ENCODE results near the gene PDLIM7.

PDLIM7 gene

DNA sequence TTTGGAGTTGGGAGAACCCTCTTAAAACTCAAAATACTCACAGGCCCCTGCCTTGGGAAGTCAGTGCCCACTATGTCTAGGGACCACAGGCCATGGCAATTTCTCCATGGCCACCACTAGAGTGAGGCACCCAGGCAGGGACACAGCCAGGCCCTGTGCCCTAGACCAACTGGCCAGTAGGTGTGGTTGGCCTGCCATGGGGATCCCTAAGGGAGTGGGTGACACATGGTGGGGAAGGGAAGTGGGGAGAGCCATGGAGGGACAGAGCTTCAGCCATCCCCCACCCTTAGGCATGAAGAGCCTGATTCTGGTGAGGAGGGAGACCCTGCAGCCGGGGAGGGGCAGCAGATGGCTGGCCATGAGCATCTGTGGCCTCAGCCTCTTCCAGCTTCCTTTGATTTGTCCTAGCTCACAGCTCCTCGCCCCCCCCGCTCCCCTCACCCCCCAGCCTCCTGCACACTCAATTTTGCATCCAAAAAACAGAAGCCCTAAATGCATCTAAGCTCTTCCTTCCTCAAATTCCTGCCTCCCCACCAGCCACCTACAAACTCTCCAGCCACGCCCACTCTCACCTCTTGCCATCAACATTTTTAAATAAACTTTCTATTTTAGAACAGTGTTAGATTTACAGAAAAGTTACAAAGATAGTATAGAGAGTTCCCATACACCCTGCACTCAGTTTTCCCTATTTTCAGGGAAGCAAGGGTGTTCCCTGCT, 22.4 kb downstream of the PDLIM7 start:
- DNase-seq (ENCODE audit: low read depth): no peak

DNA sequence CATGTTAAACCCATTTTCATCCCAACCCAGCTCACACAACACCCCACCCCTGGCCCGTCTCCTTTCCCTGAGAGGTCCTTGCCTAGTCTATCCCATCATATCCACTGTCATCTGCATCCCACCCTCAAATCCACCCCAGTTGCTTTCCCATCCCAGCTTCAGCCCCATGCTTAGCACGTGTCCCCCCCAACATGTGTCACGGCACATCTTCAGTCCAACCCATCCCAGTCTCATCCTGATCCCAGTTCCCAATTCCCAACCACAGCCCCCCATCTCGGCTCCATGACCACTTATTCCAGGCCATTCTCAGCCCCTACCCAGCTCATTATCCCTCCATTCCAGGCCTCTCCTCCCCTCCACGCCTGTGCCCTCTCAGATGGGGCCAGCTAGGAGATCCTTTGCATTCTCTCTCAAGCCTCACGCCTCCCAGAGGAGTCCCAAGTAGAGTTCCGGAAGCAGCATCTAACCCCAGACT, 23.4 kb downstream of the PDLIM7 start:
- no peak for DNase-seq (ENCODE audit: low read depth)

GRCh38 chr5:177473443-177474001, 23.9 kb downstream of the PDLIM7 start, which contains the start of gene DBN1:
Gene DBN1, minus strand, starts transcription at chr5:177473634. Its CDS starts 113 bp downstream, at chr5:177473521.
- DNase-seq (ENCODE audit: low read depth): no peak

DNA sequence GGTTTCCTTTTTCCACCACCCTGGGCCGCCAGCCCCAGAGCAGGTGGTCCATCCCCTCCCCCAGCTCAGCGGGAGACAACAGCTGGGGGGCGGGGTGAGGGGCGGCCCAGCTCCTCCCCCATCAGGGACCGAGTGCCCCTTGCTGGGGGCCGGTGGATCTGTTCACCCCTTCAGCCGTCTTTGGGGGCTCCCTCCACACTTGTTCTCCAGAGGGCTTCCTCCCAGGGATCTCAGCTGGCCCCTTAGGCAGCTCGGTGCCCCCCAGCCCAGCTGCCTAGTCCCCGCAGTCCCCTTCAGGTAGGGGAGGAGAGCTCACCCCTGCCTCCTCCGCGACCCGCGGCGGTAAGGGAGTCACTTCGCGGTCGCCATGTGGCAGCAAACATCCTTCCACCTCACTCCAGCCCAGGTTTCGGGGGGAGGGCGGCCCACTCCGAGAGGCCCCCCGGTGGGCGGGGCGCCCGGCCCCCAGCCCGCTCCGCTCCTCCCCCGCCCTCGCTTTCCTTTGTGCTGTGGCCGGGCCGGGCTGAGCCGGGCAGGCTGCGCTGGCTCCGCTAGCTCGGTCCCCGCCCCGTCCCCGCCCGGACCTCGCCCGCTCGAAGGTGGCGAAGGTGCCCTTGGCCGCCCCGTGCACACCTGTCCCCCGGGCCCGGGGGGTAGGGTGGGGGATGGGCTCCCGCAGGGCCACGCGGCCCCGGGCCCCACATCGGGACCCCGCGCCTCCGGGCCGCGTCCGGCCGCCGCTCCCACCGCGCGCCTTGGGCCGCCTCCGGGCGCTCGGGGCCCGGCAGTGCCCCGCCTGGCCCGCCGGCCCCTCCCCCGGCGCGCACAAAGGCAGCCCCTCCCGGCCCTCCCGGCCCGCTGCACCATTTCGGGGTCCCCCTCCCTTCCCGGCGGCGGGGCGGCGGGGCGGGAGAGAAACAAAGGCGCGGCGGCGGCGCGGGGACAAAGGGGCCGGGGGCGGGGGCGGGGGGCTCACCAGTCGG, 24.7 kb downstream of the PDLIM7 start:
- no peak for DNase-seq (ENCODE audit: low read depth)

GRCh38 chr5:177471610-177472356, 25.6 kb downstream of the PDLIM7 start:
- no peak for DNase-seq (ENCODE audit: low read depth)

GRCh38 chr5:177470759-177471536, 26.5 kb downstream of the PDLIM7 start:
- DNase-seq (ENCODE audit: low read depth): no peak

- no peak for DNase-seq (ENCODE audit: low read depth)
These were observed 27.5 kb downstream of the PDLIM7 start for GRCh38 chr5:177469750-177470525.

DNA sequence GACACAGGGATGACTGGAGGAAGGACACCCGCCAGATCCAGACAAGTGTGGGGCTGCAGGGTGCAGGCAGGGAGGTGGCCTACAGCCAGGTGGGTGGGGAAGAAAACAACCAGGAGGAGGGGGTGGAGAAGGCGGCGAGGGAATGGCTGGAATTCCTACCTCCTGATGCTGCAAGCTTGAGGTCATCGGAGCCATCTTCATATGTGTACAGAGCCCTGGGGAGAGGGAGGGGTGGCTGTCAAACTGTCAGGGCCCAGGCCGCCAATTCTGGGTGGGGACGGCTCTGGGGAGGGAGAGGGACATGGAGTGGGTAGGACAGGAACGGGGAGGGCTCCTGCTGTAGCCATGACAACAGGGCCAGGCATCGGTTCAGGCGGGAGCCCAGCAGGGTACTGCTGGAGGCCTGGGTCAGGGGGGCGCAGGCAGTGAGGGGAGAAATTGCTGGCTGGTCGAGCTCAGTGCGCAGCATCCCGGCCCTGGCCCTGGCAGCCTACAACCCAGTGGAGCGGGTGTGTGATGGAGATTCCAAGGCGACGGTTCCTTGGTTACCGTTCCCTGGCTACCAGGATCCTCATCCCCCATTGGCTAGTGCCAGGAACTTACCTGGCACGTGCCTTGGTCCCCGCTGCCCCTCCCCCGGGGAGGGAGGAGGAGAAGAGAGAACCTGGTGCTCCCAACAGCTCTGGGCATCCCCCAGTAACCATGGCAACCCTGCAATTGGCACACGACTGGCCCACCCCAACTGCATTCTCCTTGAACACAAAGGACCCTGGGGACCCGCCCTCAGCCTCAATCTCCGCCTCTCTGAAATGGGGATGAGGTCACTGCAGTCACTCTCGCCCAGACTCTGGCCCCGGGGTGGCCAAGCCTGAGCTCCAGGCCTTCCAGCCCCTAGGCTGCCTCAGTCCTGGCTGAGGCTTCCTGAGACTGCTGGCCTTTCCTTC, 28.4 kb downstream of the PDLIM7 start:
- peak; percentile 68 for DNase-seq (ENCODE audit: low read depth)

GRCh38 chr5:177468329-177468684, 29.1 kb downstream of the PDLIM7 start:
- DNase-seq (ENCODE audit: low read depth): no peak

DNA sequence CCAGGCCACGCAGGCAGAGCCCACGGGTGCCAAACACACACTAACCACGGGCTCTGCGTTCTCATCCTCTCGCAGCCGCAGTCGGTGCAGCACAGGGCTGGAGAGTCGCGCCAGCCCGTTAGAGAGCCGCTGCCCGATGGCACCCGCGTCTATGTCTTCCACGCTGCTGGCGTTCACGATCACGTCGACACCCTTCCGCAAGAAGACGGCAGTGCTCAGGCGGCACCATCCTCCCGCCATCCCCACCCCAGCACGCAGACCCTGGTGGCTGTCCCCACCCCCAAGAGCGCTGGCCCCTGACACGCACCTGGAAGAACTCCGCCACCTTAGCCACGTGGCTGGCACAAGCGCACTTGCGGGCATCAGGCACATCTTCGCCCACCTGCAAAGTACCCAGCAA, 30.0 kb downstream of the PDLIM7 start:
- DNase-seq (ENCODE audit: low read depth): no peak

GRCh38 chr5:177466861-177467260, 30.5 kb downstream of the PDLIM7 start:
- DNase-seq (ENCODE audit: low read depth): no peak

DNA sequence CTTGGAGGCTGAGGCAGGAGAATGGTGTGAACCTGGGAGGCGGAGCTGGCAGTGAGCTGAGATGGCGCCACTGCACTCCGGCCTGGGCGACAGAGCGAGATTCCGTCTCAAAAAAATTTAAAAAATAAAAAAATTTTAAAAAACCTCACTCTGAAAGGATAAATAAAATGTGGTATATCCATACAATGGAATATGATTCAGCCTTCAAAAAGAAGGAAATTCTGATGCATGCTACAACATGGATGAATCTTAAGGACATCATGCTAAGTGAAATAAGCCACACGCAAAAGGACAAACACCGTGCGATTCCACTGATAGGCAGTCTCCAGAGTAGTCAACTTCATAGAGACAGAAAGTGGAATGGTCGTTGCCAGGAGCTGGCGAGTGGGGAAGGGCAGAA, 32.4 kb downstream of the PDLIM7 start:
- no peak for DNase-seq (ENCODE audit: low read depth)

DNA sequence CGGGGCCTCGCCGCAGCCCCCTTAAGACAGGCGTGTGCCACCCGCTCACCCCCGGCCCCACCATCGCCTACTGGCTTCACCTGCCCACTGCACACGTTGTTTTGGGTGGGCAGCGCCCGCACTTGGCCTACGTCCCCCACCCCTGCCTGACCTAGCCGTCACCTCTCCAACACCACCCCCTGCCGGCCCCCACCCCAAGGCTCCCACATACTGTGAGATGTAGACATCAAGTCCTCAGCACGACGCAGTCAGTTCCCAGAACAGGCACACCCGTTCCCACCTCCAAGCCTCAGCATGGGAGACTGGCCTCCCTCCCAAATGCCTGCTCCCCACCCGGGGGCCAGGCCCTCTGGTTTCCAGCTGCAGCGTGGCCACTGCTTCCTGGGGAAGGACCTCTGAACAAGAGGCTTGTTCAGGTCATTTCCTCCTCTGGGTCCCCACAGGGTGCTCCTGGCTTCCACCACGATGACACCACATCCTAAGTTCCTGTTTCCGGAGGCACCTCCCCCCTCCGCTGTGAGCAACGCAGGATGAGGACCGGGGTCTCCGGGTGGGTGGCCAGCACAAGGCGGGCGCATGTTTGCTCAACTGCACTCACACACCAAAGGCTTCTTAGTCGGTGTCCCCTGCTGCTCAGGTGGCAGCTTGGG, 35.3 kb downstream of the PDLIM7 start:
- DNase-seq (ENCODE audit: low read depth): no peak

DNA sequence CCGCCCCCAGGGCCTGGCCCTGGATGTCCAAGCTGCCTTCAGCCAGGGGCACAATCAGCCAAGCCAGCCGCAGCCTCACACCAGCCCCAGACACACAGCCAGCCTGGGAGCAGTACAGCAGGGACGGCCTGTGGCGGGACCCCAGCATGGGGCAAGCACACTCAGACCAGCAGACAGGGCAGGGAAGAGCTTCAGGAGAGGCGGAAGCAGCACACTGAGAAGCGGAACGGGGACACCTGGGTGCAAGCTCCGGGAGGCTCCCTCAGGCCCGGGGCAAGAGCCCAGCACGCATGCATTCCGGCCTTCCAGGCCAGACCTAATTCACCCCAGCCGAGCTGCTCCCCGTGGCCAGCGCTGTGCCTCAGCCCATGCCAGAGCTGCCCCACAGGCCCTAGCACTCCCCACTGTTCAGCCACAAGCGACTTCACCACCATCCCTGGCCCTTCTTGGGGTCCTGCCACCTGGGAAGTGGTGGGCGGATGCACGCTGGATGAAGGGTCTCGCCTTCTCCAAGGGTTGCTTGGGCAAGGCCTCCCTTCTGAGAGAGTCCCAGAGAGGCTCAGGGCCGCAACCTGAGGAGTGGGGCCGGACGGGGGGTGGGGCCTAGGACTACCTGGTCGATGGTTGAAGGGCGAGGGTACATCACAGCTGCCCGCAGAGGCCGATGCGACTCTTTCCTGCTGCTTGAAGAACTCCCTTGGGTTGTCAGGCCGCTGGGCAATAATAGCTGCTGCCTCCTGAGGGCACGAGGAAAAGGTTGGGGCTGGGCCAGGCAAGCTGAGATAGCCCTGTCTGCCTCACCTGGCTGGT, 37.4 kb downstream of the PDLIM7 start:
- DNase-seq (ENCODE audit: low read depth): no peak

DNA sequence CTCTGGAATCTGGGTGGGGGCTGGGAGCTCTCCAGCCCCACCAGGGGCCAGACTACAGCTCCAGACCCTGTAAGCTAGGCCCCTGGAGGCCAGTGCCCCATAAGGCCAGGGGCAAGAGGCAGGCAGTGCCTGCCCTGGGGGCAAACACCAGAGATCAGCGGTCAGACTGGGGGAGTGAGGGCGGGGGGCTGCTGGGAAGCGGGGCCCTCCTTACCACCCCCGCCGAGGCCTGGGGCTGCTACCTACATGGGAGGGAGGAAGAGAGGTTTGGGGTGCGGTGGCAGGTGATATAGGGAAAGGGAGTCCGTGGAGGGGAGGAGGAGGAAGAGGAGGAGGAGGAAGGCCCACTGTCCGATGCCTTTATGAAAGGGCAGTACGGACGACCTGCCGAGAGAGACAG, 38.0 kb downstream of the PDLIM7 start:
- DNase-seq (ENCODE audit: low read depth): no peak

- peak; percentile 40 for DNase-seq (ENCODE audit: low read depth)
These were observed 38.5 kb downstream of the PDLIM7 start for GRCh38 chr5:177458912-177459350.

- DNase-seq (ENCODE audit: low read depth): no peak
These were observed 39.3 kb downstream of the PDLIM7 start for GRCh38 chr5:177457852-177458681.

All from amniotic epithelial cell (primary cell).